ENCODE results near the gene AGAP1. TPM values are rescaled to one million over a fixed set of nuclear protein-coding genes. Genes with fewer than 3 reads are reported as not detected.
"Not testable (repeated sequence)": the region's sequence is repeated elsewhere in the genome, so short reads cannot be mapped to it uniquely, and the experiment has no call there.

The AGAP1 gene
- total RNA-seq, 2 donors from 2014 or later: 16.1 to 40.1 TPM

DNA sequence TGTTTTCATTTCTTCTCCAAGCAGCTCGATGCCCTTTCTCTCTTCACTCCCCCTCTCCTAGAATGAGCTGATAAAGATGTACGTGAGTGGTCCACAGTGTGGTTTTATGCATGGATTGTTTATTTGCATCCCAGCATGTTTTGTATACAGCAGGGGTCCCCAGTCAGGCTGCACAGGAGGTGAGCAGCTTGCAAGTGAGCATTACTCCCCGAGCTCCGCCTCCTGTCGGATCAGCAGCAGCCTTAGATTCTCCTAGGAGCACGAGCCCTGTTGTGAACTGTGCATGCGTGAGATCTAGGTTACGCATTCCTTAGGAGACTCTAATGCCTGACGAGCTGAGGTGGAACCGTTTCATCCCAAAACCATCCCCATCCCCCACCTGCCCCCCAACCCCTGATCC is 262.6 kb downstream of the AGAP1 start:
- Histone ChIP-seq H3K27me3 (replicated peaks; ENCODE audit: insufficient read depth) (no peaks in the 10 kb centered on the region), H3K27ac (no peak overlapping the region), H3K36me3 (no peaks in the 10 kb centered on the region), H3K4me1 (replicated peaks) (no peaks in the 10 kb centered on the region), H3K9me3 (no peaks in the 10 kb centered on the region), H3K4me3 (no peak overlapping the region)
- WGBS: 89% methylated on average over 10 of the region's 10 CpGs
- no peak for DNase-seq (ENCODE audit: low spot score)
- intact Hi-C loops (cut with DNase I): no loop called here
- TF ChIP-seq, protein P1, sequence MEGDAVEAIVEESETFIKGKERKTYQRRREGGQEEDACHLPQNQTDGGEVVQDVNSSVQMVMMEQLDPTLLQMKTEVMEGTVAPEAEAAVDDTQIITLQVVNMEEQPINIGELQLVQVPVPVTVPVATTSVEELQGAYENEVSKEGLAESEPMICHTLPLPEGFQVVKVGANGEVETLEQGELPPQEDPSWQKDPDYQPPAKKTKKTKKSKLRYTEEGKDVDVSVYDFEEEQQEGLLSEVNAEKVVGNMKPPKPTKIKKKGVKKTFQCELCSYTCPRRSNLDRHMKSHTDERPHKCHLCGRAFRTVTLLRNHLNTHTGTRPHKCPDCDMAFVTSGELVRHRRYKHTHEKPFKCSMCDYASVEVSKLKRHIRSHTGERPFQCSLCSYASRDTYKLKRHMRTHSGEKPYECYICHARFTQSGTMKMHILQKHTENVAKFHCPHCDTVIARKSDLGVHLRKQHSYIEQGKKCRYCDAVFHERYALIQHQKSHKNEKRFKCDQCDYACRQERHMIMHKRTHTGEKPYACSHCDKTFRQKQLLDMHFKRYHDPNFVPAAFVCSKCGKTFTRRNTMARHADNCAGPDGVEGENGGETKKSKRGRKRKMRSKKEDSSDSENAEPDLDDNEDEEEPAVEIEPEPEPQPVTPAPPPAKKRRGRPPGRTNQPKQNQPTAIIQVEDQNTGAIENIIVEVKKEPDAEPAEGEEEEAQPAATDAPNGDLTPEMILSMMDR (IDR thresholded peaks at IDR 0.05): no peak
- TF ChIP-seq POLR2AphosphoS5 (IDR thresholded peaks at IDR 0.05) (no peak), POLR2A (IDR thresholded peaks at IDR 0.05) (no peak)

DNA sequence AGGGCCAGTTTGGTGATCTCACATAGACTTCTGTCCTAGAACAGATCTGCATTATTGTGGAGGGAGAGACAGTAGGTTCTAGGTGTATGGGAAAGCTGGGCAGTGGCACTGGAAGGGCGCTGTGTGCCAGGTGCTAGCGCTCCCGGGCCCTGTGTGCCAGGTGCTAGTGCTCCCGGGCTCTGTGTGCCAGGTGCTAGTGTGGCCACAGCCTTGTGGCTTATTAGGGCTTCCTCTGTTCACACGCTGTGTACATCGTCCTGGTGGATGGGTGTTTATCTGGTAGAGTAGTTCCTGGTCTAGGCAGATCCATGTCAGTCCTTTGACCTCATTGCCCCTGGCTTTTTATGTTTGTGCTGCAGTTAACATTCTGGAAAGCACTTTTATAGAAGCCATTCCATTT is 263.4 kb downstream of the AGAP1 start:
- Histone ChIP-seq H3K36me3 (no peaks in the 10 kb centered on the region), H3K27ac (no peak overlapping the region), H3K27me3 (replicated peaks; ENCODE audit: insufficient read depth) (no peaks in the 10 kb centered on the region), H3K4me3 (no peak overlapping the region), H3K4me1 (replicated peaks) (no peaks in the 10 kb centered on the region), H3K9me3 (no peaks in the 10 kb centered on the region)
- intact Hi-C loops (cut with DNase I): no loop called here
- WGBS: 93% methylated on average over 6 of the region's 6 CpGs
- TF ChIP-seq POLR2A (IDR thresholded peaks at IDR 0.05) (no peak), POLR2AphosphoS5 (IDR thresholded peaks at IDR 0.05) (no peak)
- TF ChIP-seq, protein P1 (IDR thresholded peaks at IDR 0.05): no peak
- DNase-seq (ENCODE audit: low spot score): no peak

DNA sequence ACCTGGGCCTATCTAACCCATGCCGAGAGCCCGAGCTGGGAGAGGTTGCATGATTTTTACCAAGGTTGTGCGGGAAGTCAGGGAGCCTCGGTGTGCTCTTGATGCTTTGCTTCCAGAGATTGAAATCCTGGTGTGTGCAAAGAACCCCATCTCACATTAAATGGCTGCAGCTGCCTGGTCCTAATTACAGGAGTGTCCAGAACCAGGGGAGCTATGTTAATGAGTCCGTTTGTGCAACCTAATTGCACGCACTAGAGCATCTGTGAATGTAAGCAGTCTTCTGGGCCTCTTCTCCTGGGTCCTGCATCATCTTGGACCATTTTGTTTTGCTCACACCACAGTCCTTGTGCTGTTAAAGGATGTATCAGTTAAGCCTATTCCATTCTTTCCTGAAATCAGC is 263.8 kb downstream of the AGAP1 start:
- no peak for DNase-seq (ENCODE audit: low spot score)
- 93% methylated on average over 6 of the region's 6 CpGs for WGBS
- intact Hi-C loops (cut with DNase I): no loop called here
- Histone ChIP-seq H3K27ac (no peak overlapping the region), H3K36me3 (no peaks in the 10 kb centered on the region), H3K4me3 (no peak overlapping the region), H3K9me3 (no peaks in the 10 kb centered on the region), H3K27me3 (replicated peaks; ENCODE audit: insufficient read depth) (no peaks in the 10 kb centered on the region), H3K4me1 (replicated peaks) (no peaks in the 10 kb centered on the region)
- no peak for TF ChIP-seq POLR2AphosphoS5 (IDR thresholded peaks at IDR 0.05)
- no peak for TF ChIP-seq POLR2A (IDR thresholded peaks at IDR 0.05)
- TF ChIP-seq, protein P1 (IDR thresholded peaks at IDR 0.05): no peak

GRCh38 chr2:235762832-235763598 is 269.2 kb downstream of the AGAP1 start:
- no peaks in the 10 kb centered on the region for H3K27me3 ChIP-seq (replicated peaks; ENCODE audit: insufficient read depth)
- no peak for DNase-seq (ENCODE audit: low spot score)
- H3K9me3 ChIP-seq: no peaks in the 10 kb centered on the region
- intact Hi-C loops (cut with DNase I): no loop called here
- H3K4me3 ChIP-seq: no peak overlapping the region
- WGBS: 85% methylated on average over 20 of the region's 20 CpGs
- no peak for TF ChIP-seq POLR2A (IDR thresholded peaks at IDR 0.05)
- H3K36me3 ChIP-seq: no peaks in the 10 kb centered on the region
- no peak overlapping the region for H3K27ac ChIP-seq
- no peaks in the 10 kb centered on the region for H3K4me1 ChIP-seq (replicated peaks)

- WGBS: 92% methylated on average over 20 of the region's 20 CpGs
- TF ChIP-seq, protein P1 (IDR thresholded peaks at IDR 0.05): no peak
- TF ChIP-seq POLR2AphosphoS5 (IDR thresholded peaks at IDR 0.05) (no peak), POLR2A (IDR thresholded peaks at IDR 0.05) (no peak)
- no peak for DNase-seq (ENCODE audit: low spot score)
- Histone ChIP-seq H3K9me3 (no peaks in the 10 kb centered on the region), H3K4me1 (replicated peaks) (no peaks in the 10 kb centered on the region), H3K27me3 (replicated peaks; ENCODE audit: insufficient read depth) (no peaks in the 10 kb centered on the region), H3K36me3 (no peaks in the 10 kb centered on the region), H3K27ac (no peak overlapping the region), H3K4me3 (no peak overlapping the region)
- intact Hi-C loops (cut with DNase I): no loop called here
Observed at GRCh38 chr2:235763816-235764215, 270.0 kb downstream of the AGAP1 start.

GRCh38 chr2:235764478-235764877 is 270.6 kb downstream of the AGAP1 start:
- intact Hi-C loops (cut with DNase I); H3K36me3 ChIP-seq; H3K4me3 ChIP-seq; DNase-seq (ENCODE audit: low spot score); H3K27ac ChIP-seq; H3K4me1 ChIP-seq (replicated peaks); H3K27me3 ChIP-seq (replicated peaks; ENCODE audit: insufficient read depth); H3K9me3 ChIP-seq: not testable (repeated sequence)
- WGBS: 88% methylated on average over 6 of the region's 19 CpGs
